HG02588 (cell line): Measurements from ENCODE around the gene FAM227B.
"Not testable (repeated sequence)": the region's sequence is repeated elsewhere in the genome, so short reads cannot be mapped to it uniquely, and the experiment has no call there.

Experiments
- ATAC-seq: cut with Tn5 transposase; IDR thresholded peaks from one replicate; pipeline ENCODE4 v1.9.1; 2021; ENCODE audit warnings: mild to moderate bottlenecking, moderate library complexity; ENCODE audit not compliant: unreplicated experiment

FAM227B gene

DNA sequence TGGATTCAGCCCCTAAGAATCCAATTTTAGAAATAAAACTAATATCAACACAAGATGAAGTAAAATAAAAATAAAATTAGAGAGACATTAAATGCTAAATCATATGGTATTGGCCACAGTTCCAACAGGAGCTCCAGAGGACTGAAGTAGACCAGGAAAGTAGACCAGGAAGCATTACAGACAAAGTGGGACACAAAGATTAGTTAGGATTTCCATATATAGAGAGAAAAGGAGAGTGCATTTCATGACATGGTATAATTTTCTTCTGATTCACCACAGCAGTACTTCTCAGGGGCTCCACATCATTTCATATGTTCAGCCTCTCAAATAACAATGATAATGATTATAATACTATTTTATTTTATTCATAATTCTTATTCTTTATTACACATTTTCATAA lies 179.3 kb downstream of the FAM227B start:
- no peak for ATAC-seq

DNA sequence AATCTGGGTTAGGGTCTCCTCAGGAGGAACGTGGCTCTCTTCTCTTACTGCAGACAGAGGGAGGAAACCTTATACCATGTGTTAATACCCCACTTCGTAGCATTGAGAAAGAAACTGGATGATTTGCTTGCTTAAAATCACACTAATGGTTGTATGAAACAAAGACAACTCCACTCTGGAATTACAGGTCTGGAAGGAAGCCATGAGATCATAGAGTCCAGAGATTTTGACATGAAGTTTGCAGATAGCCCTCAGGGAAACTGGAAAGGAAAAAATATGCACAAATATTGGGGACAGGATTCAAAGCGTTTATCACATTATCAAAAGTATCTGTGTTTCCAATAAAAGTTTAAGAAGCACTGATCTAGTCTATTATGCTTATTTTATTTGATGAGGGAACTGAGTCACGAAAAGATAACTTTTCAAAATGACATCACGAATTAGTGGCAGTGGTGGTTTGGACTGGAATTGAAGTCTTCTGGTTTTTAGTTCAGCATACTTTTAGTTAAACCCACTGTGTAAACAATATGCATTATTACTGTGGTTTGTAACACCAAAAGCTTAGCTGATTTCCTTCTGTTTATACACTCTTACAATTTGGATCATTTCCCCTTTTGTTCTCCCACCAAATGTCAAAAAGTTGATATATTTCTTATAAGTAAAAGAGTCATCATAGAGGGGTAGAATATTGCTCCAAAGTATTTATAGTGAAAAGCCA lies 180.8 kb downstream of the FAM227B start:
- ATAC-seq = no peak

DNA sequence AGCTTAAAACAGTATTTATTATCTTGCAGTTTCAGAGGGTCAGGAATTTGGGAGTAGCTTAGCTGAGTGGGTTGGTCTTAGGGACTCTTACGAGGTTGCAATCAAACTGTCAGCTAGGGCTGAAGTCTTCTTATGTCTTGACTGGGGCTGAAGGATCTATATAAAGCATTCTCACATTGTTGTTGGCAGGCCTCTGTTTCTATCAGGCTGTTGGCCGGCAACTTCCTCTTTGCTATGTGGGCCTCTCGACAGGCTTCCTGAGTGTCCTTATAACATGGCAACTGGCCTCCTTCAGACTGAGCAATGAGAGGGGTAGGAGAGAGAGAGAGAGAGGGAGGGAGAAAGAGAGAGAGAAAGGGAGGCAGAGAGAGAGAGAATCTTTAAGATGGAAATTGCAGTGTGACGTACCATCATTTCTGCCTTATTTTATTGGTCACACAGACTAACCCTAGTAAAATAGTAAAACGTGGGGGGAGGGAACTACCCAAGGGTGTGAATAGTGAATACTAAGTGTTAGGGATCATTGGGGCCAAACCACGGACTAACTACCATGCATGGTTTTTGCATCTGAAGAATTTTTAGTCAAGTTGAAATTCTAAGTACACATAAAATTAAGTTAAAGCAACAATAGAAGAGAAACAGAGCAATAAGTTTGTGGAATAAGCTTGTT lies 181.5 kb downstream of the FAM227B start:
- peak; percentile 75 for ATAC-seq

DNA sequence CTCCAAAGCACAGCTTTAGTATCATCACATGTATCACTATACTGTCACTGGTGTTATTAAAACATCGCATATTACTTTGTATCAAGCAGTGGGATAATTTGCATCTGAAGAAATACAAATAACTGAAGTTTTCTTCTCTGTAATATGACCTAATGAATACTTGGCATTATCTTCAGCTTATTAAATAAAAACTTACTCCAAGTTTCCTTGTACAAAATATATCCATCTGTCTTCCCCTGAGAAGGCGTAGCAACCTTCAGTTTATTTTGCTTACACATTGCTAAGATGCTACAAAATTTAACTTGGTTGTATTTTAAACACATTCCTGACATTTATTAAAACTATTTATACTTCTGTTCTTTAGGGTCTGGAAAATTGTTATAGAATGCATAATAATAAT lies 183.9 kb downstream of the FAM227B start:
- no peak for ATAC-seq

DNA sequence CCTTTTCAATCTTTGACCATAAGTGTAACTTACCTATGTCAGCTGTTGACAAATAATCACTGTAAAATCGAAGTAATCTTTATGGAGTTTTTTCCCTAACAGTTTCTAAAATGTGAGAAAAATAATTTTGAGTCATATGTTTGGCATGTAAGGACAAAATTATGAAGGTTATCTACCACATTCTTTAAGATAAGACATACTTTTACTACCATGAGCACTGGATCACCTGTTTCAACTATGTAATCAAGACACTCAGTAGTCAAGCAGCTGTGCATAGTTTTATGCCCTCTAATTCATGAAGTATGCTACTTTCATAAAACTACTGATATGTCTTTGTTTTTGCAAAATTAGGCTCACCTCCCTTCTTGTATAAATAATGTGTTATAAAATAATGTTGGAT lies 185.4 kb downstream of the FAM227B start:
- ATAC-seq = no peak

DNA sequence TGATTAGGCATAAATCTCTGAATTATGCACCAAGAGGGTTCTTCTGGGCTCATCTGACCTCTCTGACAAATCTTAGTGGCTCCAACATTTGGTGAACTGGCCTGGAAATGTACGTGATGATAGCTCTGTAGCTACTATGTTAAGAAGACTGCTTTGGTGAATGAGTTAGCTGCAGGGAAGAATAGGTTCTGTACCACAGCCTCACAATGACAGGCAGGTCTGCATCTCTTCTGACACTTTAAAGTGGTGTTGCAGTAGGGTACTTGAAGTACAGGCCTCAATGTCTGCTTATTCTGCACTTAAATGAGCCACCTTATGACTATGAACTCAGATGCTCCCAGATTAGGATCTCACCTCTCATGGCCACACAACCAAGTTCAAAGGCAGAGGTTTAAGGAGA lies 190.6 kb downstream of the FAM227B start:
- ATAC-seq = no peak

DNA sequence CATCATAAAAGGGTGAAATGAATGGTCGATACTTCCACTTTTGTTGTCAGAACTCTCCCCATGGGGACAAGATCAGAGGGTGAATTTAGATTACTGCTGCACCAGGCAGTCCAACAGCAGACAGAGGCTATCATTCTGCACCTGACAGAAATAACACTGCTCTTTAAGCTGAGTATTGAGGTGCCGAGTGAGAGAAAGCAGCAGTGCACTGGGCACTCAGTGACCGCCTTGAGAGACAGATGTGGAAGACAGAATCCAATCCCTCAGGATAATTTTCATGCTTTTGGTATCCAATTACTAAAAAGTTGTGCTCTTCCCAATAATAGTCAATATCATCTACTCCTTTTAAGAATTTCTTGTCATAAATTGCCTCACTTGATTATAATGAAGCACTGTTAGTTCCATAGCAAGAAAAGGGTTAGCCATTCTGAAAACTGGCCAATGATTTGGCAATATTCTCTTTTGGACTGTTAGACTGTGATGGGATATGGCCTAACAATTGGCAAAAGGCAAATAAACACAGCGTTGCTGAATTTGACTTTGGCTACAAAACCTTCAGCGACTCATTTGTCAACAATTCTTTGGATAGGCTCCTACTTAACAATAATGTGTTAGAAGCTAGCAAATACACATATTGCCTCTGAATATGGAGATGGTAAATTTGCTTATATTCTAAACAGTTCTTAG lies 192.1 kb downstream of the FAM227B start:
- ATAC-seq = no peak

DNA sequence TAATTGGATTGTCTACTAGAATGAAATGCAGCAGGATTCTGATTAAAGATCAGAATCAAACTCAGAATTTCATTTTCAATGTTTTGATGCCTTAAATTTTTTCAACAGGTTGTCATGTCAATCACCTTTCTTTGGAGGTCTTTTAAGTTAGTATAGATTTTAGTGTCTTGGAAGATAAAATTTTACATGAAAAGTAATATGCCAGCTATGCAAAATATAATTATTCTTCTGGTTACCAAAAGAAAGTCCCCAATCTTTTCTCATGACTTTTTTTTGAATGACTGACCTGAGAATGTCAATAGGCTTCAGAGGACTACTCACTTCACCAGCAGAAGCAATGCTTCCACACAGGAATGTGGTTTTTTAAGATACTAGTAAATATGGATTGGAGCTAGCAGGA lies 193.2 kb downstream of the FAM227B start:
- ATAC-seq = no peak

DNA sequence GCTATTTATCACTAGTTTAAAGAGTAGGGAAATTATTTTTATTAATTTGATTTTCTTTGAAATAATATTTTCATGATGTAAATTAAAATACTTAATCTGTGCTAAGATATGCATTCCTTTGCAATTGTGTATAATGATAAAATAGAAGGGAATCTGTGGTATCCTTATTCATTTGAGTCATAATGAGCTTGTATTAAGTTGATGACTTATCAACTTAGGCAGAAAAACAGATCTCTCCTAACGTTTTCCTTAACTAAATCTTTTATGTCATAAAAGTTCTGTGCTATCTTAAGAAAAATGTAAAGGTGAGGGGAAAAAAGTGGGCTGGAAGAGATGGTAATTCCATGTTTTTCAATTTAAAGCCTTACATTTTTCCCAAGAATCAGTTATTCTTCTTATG lies 195.7 kb downstream of the FAM227B start:
- no peak for ATAC-seq

DNA sequence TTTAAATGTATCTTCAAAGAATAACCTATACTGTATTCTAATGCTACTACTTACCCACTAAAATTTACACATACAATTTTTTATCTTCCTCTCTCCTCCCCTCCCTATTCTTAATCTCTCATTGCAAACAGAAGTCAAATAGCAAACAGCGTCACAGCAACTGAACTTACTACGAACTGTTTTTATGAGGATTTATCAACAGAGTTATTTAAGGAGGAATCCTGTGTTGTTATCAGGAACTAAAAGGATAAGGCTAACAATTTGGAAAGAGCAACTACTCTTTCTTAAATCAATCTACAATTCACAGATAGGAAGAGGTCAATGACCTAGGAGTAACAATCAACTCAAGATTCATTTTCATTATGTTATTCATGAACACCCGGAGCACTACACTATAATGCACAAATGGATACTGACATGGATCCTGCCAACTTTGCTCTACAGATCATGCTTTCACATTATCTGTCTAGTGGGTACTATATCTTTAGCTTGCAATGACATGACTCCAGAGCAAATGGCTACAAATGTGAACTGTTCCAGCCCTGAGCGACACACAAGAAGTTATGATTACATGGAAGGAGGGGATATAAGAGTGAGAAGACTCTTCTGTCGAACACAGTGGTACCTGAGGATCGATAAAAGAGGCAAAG lies 196.6 kb downstream of the FAM227B start:
- ATAC-seq = no peak

DNA sequence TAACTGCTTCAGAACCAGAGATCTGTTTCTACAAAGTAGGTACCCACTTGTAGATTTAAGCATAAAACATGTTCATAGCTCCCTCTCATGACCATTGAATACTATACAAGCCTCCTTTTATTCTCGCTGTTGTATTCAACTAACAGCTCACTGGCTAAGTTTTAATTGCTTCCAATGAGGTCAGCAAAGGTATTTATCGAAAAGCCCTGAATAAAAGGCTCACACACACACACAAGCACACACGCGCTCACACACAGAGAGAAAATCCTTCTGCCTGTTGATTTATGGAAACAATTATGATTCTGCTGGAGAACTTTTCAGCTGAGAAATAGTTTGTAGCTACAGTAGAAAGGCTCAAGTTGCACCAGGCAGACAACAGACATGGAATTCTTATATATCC lies 197.6 kb downstream of the FAM227B start, which contains the start of gene FGF7:
Gene FGF7, plus strand, starts transcription at position 222 of the 400 bp plus-strand sequence. CDS start 1,056 bp downstream, outside the sequence.
- ATAC-seq = no peak

DNA sequence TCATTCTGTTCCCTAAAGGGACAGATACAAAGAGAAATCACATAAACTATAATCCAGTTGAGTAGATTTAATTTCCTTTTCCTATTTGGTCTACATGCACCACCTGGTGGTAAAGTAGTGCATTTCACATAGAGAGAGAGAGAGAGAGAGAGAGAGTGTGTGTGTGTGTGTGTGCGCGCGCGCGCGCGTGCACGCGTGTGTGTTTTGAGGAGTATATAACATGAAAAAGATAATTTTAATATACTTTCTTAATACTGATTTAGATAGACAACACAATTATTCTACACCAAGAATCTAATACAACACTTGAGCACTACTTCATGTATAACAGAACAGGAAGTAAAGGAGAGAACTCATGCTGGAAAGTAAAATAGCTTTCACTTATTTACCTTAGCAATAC lies 198.6 kb downstream of the FAM227B start:
- ATAC-seq = no peak

DNA sequence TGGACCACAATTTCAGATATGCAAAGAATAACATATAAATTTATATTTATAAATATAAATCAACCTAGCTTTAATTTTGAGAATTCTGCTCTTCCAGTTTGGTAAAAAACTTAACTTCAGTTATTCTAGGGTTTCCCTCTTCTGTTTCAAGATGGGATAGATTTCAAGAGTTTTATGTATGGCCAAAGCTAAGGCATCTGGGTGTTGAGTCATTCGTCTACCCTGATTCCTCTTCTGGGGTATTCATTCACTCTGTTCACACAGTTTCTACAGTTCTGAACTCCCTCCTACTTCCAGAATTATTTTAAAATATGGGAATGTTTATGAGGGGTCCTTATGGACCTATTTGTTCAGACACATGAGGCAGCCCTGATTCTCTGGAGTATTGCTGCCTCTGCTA lies 201.8 kb downstream of the FAM227B start:
- ATAC-seq = no peak

DNA sequence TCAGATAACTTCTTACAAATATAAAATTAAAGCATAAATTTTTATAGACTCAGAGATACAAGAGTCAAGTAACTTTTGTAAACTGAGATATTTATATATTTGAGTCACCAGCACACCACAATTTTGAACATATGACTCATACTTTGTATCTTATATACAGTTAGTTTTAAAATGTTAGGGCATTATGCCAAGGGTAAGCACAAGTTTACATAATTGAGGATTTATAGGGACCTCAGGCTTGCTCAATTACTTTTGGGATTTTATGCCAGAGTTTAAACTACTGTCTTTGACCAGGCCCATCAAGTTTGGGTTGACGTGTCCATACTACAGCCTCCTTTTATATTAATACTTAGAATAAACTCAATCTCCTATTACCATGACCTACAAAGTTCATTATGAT lies 205.0 kb downstream of the FAM227B start:
- no peak for ATAC-seq

DNA sequence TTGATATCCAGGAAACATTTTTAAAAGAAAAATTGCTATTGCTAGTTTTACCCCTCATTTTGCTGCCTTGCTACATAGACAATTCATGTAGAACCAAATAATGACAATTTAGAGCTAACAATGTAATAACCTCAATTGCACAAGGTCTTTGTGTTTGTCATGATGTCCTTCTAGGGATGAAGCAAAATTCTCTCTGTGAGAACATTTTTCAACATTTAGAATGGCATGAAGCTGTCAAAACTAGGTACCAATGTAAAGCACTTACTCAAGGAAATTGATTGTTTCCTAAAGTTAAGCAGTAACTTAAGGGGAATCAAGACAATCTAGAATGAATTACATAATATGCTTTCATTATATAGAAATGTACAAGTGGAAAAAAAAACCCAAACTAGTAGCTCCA lies 205.5 kb downstream of the FAM227B start:
- ATAC-seq = no peak

DNA sequence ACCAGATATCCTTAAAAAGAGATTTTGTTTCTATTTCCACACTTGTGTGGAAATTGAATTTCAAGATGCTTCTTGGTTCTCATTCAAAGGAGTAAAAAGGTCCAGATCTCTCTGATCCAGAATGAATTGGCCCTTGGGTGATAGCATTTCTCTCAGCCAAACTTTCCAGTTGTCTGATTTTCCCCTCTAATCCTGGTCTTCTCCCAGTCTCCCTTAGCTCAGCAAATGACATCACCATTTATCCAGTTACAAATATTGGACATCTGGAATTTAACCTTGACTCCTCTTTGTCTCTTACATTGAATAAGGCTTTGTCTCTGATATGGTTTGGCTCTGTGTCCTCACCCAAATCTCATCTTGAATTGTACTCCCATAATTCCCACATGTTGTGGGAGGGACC lies 207.8 kb downstream of the FAM227B start:
- no peak for ATAC-seq

DNA sequence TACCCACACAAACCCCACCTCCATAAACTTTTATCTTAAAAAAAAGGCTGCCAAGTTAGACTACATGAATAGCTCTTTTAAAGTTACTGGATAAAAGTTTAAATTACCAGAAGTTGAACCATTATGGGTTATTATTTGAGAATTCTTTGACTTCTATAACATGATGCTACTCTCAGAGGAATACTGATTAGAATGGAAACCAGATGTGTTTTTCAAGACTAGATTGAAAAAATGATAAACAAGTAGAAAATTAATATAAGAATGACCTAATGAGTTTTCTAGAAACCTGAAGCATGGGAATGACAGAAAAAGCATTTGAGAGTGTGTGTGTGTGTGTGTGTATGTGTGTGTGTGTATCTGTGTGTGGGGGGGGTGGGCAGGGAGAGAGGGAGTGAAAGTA lies 210.0 kb downstream of the FAM227B start:
- ATAC-seq = no peak

DNA sequence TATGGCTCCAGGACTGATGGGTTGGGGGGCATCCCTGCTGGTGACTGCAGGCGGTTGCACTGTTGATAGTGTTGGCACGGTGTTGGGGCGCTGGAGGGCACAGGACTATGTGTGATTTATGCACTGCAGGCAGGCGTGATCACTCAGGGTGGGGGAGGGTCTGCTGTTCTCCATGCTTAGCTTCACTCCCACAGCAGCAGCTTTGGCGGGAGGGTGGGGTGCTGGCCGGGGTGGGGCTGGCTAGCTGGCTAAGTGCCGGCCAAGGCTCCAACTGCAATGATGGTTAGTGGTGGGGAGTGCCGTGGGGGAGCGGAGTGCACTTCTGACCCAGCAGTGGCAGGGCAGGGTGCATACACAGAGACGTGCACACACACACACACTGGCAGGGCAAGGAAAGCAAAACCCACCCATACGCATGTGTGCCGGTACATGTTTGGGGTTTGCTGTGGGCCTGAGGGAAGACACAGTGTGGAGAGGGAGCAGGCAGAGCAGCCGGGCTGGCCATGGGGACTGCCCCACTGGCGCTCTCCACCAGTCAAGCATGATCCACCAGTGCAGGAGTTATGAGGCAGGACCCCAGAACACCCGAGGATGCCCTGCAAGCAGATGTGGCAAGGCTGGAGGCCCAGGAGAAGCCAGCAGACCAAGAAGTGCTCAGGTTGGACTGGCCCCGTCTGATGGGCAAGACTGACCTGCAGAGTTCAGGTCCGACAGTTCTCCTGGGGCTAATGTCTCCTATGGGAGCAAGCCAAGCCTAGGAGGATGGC lies 214.1 kb downstream of the FAM227B start:
- no peak for ATAC-seq

DNA sequence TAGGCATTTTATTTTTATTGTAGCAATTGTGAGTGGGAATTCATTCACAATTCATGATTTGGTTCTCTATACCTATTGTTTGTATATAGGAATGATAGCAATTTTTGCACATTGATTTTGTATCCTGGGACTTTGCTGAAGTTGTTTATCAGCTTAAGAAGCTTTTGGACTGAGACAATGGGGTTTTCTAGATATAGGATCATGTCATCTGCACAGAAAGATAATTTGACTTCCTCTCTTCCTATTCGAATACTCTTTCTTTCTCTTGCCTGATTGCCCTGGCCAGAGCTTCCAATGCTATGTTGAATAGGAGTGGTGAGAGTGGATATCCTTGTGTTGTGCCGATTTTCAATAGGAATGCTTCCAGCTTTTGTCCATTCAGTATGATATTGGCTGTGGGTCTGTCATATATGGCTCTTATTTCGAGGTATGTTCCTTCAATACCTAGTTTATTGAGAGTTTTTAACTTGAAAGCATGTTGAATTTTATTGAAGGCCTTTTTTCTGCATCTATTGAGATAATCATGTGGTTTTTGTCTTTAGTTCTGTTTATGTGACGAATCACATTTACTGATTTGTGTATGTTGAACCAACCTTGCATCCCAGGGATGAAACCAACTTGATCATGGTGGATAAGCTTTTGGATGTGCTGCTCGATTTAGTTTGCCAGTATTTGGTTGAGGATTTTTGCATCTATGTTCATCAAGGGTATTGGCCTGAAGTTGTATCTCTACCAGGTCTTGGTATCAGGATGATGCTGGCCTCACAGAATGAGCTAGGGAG lies 217.9 kb downstream of the FAM227B start:
- ATAC-seq = not testable (repeated sequence)

DNA sequence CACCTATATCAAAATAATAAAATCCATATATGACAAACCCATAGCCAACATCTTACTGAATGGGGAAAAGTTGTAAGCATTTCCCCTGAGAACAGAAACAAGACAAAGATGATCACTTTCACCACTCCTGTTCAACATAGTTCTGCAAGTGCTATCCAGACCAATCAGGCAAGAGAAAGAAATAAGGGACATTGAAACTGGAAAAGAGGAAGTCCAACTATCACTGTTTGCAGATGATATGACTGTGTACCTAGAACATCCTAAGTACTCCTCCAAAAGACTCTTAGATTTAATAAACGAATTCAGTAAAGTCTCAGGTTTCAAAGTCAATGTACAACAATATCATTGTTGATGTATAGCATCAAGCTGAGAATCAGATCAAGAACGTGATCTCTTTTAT lies 233.1 kb downstream of the FAM227B start:
- no peak for ATAC-seq
